Hematopoietic multipotent progenitor cell treated with erythropoietin and hydrocortisone succinate and interleukin-3 and kit ligand, for 4 days (in vitro differentiated cells): Measurements from ENCODE around the gene PML.
A peak's percentile ranks its signal among the peaks of the same experiment; 100 is the strongest.

Experiments used
- DNase-seq: peaks from one replicate; pipeline ENCODE4 v3.0.0-alpha.2; 2015

PML gene, protein sequence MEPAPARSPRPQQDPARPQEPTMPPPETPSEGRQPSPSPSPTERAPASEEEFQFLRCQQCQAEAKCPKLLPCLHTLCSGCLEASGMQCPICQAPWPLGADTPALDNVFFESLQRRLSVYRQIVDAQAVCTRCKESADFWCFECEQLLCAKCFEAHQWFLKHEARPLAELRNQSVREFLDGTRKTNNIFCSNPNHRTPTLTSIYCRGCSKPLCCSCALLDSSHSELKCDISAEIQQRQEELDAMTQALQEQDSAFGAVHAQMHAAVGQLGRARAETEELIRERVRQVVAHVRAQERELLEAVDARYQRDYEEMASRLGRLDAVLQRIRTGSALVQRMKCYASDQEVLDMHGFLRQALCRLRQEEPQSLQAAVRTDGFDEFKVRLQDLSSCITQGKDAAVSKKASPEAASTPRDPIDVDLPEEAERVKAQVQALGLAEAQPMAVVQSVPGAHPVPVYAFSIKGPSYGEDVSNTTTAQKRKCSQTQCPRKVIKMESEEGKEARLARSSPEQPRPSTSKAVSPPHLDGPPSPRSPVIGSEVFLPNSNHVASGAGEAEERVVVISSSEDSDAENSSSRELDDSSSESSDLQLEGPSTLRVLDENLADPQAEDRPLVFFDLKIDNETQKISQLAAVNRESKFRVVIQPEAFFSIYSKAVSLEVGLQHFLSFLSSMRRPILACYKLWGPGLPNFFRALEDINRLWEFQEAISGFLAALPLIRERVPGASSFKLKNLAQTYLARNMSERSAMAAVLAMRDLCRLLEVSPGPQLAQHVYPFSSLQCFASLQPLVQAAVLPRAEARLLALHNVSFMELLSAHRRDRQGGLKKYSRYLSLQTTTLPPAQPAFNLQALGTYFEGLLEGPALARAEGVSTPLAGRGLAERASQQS

DNA sequence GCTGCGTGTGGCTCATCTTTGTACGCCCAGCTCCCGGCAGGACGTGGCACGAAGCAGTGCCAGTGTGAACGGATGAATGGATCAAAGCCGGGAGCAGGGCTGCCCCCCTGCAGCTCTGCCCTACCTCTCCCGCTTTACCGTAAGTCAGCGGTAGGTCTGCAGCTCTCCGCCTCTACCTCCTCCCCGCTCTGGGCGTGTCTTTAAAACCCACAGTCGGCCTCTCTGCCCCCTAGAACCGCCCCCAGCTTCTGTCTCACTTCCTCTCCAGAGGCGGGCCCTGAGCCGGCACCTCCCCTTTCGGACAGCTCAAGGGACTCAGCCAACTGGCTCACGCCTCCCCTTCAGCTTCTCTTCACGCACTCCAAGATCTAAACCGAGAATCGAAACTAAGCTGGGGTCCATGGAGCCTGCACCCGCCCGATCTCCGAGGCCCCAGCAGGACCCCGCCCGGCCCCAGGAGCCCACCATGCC lies at the start of gene PML:
Gene PML (plus strand): TSS at position 304 of the 471 bp plus-strand sequence. CDS start 97 bp downstream, at position 401.
- peak; percentile 99 for DNase-seq

DNA sequence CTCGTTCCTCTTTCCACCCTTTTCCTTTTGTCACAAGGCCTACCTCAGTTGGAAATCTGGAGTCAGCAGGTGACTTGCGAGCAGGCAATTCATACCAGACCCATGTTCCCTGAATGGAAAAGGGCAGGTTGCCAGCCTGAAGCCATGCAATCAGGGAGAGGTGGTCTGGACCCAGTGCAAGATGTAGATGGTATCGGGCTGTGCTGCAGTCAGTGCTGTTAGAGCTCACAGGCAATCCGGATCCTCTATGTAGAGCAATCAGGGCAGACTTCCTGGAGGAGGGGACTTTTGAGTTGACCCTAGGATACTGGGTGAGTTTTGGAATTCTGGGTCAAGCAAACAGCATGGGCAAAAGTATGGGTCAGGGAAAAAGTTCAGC lies 49.4 kb upstream of the PML start:
- DNase-seq = no peak

DNA sequence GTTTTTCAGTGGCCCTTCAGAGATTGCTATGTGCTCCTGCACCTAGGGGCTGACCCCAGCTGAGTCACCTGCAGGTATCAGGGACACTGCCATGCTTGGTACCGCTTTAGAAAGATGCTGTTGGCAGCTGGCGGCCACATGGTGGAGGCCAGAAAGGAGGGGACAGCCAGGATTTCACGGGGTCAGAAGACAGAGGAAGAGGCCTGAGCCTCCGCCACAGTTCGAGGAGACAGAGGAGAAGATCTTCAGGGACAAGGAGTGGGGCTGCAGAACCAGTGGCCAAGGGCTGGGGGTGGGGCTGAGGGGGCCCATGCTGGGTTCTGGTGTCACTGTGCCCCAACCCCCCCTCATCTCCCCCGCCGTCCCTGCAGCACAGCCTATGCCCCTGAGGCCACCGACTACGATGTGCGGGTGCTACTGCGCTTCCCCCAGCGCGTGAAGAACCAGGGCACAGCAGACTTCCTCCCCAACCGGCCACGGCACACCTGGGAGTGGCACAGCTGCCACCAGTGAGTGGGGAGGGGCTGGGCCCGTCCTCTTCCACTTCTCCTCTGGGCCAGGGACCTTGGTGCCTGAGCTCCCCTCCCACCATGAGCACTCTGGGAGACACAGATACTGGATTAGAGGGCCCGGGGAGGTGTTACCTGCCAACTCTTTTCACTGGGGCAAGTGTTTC lies 48.3 kb upstream of the PML start:
- DNase-seq = no peak

DNA sequence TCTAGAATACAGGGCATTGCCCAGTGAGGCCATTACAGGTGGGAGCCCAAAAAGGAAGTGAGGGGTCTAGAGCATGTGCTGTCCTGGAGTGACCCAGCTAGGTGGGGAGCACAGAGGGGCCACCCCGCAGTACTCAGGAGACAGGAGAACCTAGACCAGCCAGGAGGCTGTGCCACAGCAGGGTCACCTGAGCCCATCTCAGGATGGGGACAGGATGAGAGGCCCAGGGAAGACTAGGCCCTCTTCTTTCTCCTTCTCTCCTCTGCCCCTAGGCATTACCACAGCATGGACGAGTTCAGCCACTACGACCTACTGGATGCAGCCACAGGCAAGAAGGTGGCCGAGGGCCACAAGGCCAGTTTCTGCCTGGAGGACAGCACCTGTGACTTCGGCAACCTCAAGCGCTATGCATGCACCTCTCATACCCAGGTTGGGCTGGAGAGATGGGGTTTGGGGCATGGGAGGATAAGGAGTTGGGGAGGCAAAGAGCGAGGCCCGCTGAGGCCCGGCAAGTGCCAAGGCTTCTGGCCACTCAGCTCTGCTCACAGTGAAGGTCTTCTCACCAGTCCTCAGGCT lies 47.6 kb upstream of the PML start:
- DNase-seq = no peak

DNA sequence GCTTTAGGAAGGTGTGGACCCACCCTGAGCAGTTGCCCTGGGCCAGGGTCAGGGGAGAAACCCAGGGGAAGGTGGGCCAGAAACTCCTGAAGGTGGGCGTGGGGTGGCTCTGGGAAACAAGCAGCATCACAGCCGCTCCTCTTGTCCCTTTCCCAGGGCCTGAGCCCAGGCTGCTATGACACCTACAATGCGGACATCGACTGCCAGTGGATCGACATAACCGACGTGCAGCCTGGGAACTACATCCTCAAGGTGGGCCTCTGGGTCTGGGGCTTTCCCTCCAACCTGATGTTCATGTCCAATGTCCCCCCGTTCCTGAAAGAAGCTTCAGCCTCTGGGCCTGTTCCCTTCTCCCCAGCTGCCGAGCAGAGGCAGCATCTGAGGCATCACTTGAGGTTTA lies 46.9 kb upstream of the PML start:
- DNase-seq = no peak

DNA sequence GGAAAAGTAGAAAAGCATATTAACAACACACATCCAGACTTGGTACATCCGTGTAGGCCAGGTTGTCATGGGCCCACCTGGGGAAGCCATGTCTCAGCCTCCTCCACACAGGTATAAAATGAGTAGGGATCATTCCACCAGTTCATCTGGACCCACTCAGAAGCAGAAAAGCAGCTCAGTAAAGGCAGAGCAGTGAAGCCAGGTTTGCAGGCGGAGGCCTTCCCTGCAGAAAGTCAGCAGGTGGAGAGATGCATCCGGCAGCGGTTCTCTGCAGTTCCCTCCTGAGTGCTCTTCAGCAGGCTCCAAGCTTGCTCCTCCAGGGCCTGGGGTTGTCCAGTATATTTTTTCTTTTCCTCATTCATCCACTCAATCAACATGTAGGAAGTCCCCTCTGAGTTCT lies 46.1 kb upstream of the PML start:
- no peak for DNase-seq

DNA sequence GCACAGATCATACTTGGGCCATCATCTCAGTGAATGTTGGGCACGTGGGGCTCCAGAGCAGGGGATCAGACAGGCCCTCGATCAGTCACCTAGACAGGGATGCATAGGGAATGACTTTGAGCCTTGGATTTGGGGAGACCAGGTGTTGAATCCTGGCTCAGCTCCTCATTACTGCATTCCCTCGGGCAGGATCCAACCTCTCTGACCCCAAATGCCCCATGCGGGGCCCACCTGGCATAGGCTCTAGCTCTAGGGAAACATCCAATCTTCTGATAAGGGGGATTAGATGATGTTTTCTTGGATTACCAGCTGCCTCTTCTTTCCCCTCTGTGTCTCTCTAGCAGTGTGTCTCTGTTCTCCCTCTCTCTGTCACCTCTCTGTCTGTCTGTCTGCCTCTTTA lies 45.5 kb upstream of the PML start:
- no peak for DNase-seq

DNA sequence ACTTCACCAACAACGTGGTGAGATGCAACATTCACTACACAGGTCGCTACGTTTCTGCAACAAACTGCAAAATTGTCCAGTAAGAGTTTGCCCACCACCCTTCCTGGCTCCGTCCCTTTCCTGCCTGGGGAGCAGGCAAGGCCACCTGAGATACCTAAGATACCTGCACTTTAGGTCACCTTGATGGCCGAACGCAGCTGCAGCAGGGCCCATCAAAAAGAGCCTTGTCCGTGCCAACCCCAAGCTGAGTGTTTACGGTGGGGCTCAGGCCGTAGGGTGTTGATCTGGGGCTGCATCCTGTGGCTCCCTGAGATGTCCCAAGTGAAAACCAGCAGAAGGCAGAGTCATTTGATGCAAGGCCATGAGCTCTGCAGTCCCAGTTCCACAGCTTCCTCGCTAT lies 45.0 kb upstream of the PML start:
- DNase-seq = no peak

DNA sequence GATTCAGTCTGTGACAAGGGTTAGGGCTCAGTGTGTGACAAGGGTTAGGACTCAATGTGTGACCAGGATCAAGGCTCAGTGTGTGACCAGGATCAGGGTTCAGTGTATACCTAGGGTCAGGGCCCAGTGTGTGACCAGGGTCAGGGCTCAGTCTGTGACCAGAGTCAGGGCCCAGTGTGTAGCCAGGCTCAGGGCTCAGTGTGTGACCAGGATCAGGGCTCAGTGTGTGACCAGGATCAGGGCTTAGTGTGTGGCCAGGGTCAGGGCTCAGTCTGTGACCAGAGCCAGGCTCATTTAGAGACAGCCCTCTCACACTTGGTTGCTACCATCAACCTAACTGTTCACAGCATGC lies 44.1 kb upstream of the PML start:
- no peak for DNase-seq

DNA sequence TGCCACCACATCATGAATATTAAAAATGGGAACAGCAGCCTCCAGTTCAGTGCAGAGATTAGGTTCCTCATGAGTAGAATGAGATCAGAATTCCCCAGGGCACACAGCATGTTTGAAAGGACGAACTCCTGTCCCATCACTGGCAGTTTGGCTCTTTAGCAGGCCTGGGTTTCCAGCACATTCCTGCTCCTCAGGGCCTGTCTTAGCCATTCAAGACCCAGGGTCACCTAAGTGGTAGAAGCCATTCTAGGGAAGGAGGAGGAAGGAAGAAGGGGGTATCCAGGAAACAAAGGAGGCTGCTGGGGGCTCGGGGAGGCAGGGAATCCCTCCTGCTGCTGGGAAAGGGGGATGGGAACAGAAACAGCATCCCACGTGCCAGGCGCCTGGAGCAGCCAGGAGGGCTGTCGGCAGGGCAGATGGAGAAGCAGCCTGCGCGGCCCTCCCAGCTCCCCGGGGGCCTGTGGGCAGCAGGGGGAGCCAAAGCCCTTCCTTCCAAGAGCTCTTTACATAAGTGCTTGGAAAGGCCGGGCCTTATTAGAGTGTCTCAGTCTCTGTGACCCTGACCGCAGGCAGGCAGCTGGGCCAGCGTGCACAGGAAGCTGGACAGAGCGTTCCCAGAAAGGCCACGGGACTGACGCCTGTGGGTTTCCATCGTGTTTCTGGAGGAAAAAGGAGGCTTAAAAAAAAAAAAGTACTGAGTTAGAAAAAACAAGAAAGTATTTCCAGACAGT lies 43.5 kb upstream of the PML start:
- DNase-seq = peak; percentile 96

DNA sequence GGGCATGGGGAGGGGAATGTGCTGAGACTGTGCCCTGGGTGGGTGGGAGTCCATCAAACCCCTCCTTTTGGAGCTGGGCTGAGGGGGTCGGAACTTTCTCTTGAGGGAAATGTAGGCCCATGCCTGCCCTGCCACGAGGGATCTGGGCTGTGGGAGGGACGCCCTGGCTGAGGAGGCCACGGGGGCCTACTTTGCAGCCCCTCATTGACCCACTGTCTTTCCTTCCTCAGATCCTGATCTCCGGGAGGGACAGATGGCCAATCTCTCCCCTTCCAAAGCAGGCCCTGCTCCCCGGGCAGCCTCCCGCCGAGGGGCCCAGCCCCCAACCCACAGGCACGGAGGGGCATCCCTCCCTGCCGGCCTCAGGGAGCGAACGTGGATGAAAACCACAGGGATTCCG lies 42.9 kb upstream of the PML start:
- DNase-seq = no peak

DNA sequence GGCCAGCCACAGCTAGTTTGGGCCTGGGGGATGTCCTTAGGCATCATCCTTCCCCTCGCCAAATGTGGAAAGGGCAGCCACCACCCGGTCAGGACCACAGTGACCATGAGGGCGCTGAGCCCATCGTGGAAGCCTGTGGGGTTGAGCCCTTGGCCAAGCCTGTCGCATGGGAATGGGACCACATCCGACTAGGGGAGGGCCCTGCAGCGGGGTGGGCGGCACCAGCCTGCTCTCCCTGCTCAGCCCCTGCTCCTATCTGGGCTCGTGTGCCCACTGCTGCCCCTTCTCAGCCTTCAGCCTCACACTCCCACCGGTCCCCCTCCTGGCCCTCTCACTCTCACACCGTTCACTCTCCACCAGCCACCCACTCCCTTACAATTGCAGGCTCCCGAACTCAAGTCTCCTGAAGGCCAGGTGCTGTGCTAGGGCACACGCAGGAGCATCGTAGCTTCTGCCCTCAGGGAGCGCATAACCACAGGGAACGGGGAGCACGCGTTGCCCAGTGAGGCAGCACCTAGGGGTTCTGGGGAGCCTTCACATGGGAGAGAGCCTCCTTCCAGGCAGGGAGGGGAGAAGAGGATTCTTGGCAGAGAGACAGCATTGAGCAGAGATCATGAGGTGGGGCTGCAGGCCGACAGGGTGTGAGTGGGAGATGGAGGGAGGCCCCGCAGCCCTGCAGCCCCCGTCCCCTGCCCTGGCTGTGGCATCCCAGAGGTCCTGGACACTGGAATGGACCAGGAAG lies 42.2 kb upstream of the PML start:
- no peak for DNase-seq

DNA sequence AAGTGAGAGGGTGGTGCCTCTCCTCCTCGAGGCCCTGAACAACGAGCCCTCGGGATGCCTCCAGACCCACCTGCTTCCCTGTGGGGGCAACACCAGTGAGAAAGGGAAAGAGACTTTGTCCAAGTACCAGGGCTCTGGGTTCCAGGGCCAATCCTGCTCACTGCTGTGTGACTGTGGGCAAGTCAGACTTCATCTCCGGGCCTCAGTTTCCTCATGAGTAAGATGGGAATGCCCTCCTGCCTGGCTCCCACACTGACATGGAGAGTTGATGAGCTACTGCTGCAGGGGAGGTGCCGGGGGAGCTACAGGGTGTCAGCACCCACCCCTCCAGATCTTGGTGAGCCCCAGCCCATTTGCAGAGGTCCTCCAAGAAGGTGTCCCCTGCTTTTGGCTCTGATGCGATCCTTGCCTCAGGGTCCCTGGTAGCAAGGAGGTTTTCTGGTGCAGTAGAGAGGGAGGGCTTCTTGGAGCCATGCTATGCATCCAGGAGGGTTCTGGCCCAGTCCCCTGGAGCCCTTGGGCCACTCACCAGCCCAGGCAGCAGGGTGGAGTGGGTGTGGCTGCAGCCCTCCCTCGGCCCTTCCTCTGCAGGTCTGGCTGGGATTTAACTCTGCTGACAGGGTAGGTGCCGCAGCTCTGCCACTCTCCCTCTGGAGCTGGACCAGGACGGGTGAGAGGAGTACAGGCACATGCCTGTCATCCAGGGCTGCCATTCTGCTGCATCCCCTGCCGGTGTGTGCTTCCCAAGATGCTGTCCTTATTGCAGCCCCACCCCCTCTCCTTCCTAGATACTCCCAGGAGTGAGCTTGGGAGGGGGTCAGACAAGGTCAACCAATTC lies 41.4 kb upstream of the PML start:
- DNase-seq = no peak

DNA sequence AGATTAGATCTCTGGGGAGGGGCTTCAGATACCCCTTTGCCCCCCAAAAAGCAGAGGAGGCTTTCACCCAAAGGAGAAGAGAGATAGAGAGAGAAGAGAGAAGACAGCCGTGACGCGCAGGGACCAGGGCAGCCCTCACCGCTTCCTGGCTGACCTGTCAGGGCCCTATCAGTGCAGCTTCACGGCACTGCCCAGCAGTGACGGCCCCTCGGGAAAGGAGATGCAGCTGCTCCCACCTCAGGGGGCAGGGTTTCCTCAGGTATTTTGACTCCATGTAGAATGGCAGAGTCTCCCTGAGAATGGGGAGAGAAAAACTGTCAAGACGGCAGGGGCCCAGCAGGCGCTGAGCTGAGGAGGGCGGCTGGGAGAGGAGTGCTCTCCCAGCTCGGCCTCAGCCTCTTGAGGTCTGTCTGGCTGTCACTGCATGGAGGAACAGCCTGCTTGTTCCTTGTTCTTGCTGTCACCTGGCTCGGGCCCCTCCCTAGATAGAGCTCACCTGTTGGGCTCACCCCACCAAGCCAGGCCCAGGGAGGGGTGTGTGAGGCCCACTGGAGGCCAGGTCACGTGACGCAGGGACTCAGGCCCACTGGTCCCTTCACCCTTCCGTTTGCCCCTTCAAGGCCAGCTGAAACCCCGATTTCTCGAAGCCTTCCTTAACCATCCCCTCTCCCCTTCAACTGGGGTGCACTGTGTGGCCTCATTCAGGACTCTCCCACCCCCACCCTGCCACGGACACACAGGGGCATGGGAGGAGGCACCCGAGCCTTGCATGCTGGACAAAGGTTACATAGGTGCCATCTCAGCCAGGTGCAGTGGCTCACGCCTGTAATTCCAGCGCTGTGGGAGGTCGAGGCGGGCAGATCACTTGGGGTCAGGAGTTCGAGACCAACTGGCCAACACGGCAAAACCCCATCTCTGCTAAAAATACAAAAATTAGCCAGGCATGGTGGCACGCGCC lies 40.0 kb upstream of the PML start:
- DNase-seq = no peak

DNA sequence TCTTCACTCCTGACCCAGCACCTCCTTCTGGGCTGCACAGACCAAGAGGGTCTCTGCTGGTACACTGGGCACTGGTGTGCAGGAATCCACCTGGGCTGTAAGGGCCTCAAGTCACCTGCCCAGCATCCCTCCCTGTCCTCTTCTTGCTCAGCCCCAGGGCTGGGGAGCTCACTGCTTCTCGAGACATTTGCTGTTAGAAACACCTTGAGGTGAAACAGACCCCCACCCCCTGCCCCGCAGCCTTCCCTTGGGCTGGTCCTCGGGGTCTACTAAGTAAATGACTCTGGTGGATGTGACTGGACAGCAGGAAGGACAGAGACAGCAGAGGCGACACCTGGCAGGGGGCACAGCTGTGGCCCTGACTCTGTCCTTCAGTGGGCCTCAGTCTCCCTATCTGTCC lies 39.2 kb upstream of the PML start:
- DNase-seq = no peak

DNA sequence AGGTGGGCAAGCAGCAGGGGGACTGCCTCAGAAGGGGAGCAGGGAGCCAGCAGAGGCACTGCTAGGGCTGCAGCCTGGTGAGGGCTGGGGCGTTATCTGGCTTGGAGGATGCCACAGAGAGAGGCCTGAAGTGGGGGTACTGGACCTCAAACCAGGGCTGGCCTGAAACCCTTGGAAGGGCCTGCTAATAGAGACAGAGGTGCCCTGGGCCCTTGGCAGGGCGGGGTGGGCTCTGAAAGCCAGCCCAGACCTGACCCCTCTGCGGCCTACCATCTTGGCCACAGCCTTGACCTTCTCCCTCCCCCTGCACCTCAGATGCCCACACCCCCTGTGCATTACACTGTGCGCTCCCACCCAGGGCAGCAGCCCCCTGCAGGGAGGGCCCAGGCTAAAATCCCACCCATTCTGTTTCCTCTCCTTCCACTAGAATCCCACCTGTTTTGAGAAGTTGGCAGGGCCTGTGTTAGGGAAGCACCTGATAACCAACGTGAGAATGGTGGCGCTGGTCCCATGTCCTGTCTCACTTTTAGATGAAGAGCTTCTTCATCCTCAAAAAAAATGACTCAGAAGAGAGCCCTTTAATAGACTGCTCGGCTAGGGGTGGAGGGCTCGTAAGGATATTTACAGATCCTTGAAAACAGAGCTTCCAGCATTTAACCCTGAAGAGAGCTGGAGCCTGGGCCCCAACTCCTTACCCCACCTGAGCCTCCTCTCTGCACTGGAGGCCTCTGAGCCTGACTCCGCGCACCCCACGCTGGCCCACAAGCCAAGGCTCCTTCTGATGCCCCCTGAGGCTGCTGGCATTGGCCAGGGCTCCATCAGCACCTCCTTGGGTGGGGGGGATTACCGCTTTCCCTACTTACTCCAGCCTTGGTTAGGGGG lies 38.4 kb upstream of the PML start:
- no peak for DNase-seq

DNA sequence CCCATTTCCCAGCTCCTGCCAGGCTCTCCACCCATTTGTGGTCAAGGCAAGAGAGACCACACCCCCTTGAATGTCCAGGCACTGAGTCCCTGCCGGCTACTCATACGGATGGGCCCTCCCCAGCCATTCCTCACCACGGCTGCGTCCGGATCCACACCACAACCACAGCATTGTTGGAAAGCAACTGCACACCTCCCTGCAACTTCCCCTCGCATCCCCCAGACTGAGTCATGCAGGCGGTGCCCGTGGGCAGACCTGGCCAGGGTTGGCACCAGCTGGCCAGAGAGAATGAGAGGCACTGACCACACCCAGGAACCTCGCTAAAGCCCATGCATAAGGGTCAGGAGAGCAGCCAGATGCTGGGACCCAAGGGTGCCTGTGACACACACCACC lies 37.8 kb upstream of the PML start:
- DNase-seq = peak; percentile 66

DNA sequence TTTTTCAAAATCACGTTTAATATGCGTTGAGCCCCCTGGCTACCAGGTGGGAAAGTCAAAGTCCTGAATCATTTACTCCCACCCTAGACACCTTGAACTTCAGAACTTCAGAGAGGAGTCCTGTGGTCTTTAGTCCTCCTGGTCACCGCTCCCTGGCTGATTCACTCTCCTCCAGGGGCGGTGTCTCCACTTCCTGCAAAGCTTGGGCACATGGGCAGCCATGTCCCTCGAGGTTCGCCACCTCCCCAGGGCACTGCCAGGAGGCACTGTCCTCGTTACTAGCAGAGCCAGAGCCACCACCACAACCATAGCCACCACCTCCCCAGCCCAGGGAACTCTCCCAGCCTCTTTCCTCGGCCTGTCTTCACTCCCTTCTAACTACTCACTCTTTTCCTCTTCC lies 37.2 kb upstream of the PML start:
- no peak for DNase-seq

DNA sequence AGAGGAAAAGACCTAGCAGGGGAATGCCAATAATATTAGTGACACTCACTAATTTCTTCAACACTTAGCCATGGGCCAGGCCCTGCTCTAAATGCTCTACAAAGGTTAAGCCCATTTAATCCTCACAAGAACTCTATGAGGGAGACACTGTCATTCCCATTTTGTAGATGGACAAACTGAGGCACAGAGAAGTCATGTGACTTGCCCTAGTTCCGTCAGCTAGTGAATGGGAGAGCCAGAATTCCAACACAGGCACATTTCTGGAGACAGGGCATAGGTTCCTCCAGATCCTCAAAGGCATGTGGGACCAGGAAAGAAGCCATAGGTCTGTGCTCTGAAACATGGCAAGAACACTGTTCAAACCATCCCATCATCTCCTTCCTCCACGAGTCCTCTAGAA lies 36.7 kb upstream of the PML start:
- no peak for DNase-seq
